RKO (cell line): ENCODE results near the gene NOS1AP.

ENCODE experiments used
- DNase-seq: peaks from one replicate; pipeline ENCODE4 v3.0.0-alpha.2; 2016; ENCODE audit warnings: low spot score

NOS1AP gene

DNA sequence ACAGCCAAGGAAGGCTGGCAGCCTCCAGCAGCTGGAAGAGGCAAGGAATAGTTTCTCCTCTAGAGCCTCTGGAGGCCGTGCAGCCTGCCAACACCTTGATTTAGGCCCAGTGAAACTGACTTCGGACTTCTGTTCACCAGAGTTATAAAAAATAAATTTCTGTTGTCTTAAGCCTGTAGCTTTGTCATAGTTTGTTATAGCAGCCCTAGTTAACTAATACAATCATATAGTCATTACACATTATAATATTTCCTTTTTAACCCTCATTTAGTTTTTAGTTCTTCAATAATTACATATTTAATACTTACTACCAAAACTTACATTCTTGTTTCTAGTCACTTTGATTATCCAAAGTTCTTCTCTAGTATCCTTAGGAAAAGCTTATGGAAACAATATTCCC lies 20.3 kb downstream of the NOS1AP start:
- no peak for DNase-seq

DNA sequence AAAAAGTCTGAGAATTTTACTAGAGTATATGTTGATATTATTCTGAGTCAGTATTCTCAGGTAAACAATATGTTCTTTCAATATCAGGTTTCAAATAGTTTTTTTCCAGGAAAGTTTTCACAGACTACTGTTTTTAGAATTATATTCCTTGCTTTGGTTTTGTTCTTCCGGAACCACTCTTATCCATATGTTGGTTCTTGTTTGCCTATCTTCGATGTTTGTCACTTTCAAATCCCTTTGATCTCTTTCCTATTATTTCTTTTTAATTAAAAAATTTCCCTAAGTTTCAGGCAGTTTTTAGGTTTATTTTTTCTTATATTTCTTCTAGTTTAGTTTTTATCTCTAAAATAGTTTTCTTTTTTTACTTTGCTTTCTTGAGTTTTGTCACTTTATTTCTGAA lies 20.9 kb downstream of the NOS1AP start:
- no peak for DNase-seq

DNA sequence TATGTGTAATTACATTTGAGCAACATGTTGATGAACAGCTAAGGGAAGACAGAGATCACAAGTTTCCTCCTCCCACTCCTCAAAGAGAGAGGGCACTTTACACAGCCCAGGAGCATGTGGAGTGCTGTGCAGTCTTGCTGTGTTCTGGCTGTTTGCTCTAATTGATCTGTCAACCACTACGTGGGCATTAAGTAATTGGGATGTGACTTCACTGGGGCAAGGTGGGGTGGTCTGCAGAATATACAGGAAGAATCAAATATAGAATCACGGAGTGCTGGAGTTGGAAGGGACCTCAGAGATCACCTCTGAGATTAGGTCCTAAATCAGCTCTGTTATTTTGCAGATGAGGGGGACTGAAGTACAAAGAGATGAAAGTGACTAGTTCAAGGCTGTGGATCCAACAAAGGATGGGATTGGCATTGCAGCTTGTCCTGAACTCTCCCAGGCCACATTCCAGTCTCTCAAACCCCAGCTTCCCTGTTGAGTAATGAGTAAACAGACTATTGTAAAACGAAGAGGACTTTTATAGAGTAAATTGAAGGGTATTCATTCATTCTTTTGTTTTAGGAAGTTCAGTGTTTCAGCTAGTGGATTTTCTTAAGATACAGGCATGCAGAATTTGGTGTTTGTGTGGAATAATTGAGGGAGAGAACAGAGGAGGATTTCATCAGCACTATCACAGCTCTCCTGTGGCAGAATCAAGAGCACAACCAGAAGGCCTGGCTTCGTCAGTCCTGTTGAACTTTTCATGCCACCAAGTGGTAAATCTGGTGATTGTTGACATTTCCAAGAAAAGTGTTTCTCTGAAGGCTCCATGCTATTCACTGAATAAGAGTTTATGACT lies 22.4 kb downstream of the NOS1AP start:
- DNase-seq, result no peak

GRCh38 chr1:162093095-162093494 lies 23.6 kb downstream of the NOS1AP start:
- no peak for DNase-seq

DNA sequence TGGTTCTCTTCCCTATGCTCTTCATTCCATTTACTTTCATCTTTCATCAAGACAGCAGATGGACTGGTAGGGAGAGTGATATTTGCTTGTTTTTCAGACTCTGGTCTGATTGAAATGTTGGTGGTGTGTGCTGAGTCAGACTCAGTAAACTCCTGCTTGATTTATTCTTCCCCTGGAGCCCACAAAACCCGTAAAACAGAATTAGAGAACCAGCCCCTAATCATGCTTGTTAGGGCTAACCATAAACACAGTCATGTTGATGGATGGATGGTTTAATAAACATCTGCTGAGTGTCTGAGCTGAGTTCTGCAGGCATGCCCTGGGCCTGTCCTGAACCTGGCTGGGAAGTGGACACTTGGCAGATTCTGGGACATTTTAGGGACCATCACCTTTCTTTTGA lies 24.8 kb downstream of the NOS1AP start:
- no peak for DNase-seq

DNA sequence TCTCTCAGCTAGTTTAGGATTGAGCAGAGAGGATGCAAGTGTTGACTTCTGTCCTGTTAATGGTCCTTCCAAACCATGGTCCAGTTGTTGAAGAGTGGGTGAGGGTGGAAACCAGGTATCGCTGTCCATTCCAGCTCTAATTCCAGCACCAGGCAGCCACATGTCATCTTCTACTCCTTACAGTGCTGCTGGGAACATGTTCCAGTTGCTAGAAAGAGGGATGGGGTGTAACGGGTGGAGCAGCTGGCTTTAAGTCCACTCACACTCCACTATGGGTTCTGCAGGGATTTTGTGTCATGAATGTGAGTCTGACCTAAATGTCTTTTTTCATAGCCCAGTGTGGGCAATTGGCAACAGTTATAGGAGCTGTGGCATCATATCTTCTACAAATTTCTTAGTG lies 25.2 kb downstream of the NOS1AP start:
- DNase-seq, result no peak

DNA sequence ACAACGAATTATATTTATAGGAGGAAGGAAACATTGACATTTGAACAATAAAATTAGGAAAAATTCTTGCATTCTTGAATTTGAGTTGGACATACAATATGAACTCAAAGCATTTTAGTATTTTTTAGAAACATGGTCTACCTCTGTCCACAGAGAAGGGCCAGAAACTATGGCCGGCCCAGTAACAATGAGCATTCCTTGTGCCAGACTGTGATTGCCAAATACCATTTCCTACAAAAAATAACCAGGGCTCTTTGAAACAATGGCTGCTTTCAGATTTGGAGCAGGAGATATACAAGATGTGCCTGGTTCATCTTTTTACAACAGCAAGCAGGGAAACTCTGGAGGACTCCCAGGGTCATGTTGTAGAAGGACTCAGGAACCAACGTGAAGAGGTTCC lies 38.4 kb downstream of the NOS1AP start:
- DNase-seq, result no peak

- DNase-seq, result no peak
Measured at GRCh38 chr1:162108426-162108825, 38.9 kb downstream of the NOS1AP start.

DNA sequence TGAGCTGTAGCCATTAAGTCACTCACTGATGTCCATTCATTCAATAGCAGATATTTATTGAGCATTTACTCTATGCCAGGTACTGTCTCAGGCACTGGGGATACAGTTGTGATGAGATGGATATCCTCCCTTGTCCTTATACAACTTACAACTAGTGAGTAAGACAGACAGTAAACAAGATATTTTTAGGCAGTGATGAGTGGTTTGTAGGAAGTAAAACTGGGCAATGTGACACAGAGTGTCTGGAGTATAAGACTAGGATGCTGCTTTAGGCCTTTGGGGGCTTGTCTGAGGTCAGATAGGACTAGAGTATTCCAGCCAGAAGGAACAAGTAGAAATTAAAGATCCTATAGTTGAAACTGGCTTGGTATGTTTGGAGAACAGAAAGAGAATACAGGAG lies 41.4 kb downstream of the NOS1AP start:
- no peak for DNase-seq

- no peak for DNase-seq
Measured at GRCh38 chr1:162111572-162111971, 42.1 kb downstream of the NOS1AP start.

DNA sequence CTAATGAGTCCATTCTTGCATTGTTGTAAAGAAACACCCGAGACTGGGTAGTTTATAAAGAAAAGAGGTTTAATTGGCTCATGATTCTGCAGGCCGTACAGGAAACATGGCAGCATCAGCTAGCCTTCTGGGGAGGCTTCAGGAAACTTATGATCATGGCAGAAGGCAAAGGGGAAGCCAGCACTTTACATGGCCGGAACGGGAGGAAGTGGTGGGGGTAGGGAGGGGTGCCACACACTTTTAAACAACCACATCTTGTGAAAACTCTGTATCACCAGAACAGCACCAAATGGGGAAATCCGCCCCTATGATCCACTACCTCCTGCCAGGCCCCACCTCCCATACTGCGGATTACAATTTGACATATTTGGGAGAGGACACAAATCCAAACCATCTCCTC lies 43.9 kb downstream of the NOS1AP start:
- no peak for DNase-seq

DNA sequence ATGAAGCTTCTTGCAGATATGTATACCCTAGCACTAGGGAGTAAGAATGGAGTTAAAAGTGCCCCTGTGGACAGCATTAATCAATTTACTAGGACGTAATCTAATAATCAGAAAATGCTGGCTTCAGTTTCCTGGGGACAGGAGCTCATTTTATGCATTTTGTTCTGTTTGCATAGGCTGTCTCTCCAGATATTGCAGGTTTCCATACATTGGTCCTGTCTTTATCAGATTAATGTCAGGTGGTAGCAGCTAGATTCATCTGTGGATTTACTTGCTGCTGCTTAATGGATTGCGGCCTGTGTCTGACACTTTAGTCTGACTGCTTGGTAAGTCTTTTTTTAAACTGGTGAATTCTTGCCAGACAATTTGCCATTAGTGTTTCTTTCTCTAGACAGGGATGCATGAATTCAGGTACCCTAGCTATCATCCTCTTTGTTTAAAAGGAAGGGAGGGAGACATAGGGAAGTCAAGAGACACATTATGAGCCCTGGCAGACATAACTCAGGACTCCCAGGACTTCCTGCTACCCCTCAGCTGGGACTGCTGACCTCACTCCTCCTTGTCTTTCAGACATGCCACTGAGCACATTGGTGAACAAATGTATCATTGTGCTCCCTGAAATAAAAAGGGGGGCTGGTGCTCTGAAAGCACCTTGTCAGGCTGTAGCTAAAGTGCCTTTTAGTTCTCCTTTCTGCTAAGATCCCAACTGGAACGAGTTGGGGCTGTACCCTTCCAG lies 47.7 kb downstream of the NOS1AP start:
- no peak for DNase-seq

GRCh38 chr1:162118063-162118462 lies 48.6 kb downstream of the NOS1AP start:
- no peak for DNase-seq

GRCh38 chr1:162128693-162129356 lies 59.3 kb downstream of the NOS1AP start:
- DNase-seq, result no peak

GRCh38 chr1:162130308-162130707 lies 60.8 kb downstream of the NOS1AP start:
- DNase-seq, result no peak

GRCh38 chr1:162131400-162132321 lies 62.2 kb downstream of the NOS1AP start:
- DNase-seq, result no peak

GRCh38 chr1:162133566-162133965 lies 64.1 kb downstream of the NOS1AP start:
- no peak for DNase-seq

- no peak for DNase-seq
Measured at GRCh38 chr1:162134646-162135045, 65.2 kb downstream of the NOS1AP start.

DNA sequence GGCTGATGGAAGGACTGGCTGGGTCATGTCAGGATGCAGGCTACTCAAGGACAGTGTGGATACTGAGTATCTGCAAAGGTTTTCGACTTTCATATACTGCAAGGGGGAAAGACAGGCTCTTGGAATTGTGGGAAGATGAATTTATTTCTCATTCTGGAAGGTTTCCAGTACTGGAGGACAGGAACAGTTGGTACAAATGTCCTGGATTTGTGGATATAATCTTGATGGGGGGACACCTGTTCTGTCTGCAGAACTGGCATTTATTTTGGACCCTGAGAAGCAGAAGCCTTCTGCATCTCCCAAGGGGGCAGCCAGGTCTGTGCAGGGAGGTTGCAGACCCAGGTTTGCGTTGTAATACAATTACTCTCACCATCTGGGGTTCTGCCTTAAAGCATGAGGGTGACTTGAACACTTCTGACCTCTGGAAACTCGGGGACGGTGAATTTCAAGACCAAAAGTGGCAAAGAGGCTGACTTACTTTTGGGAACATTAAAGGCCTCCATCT lies 65.8 kb downstream of the NOS1AP start:
- no peak for DNase-seq

GRCh38 chr1:162136760-162137159 lies 67.3 kb downstream of the NOS1AP start:
- DNase-seq, result peak; percentile 90

DNA sequence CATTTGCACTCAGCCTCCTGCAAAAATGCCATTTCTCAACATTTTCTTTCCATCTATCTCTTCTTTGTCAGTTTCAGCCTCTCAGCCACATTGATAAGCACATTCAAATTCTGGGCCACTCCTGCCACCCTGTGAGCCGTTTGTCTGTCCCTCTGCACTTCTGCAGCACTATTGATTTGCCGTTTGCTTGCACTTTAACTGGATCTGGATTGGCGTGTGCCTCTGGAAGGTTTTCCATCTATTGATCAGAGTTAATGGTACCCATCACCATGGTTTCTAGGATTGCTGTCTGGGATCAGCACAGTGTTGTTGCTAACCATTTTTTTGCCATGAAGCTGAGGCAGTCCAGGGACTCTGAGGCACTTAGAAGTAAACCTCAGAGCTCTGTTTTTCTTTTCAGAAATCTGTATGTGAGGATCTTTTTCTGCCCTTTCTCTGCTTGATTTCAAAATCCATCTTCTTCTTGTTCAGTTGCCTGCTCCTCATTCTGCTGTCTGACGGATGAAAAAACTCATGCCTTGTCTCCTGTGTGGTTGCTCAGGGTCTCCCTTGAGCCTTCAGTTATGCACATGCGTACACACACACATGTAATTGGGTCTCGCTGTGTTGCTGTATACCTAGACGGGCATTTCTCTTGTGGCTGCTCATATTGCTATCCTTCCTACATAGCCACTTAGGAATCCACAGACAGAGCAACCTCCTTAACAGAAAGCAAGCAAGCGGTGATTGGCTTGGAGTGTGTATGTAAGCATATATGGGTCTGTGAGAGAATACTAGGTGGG lies 67.9 kb downstream of the NOS1AP start:
- no peak for DNase-seq
